ENCODE results near the gene C1orf198. TPM values are rescaled to one million over a fixed set of nuclear protein-coding genes. Genes with fewer than 3 reads are reported as not detected.
A peak's percentile ranks its signal among the peaks of the same experiment; 100 is the strongest.

C1orf198 gene
- polyA plus RNA-seq, 1 of the 3 experiments (the other 2 are of a cell fraction): 12.3 TPM

- no peaks in the 10 kb centered on the region for H3K9me2 ChIP-seq
- peak; percentile 58 for TF ChIP-seq NFIC (IDR thresholded peaks at IDR 0.05; ENCODE audit: borderline replicate concordance)
- no peak for TF ChIP-seq JUND (IDR thresholded peaks at IDR 0.05)
- 0 out of 2 replicates have a peak, but pooled peaks have one; percentile 13 for TF ChIP-seq TCF12 (IDR thresholded peaks at IDR 0.05)
- no peak for TF ChIP-seq SIN3A (IDR thresholded peaks at IDR 0.05; ENCODE audit: borderline replicate concordance, low read depth, low read length)
- TF ChIP-seq, protein P1, sequence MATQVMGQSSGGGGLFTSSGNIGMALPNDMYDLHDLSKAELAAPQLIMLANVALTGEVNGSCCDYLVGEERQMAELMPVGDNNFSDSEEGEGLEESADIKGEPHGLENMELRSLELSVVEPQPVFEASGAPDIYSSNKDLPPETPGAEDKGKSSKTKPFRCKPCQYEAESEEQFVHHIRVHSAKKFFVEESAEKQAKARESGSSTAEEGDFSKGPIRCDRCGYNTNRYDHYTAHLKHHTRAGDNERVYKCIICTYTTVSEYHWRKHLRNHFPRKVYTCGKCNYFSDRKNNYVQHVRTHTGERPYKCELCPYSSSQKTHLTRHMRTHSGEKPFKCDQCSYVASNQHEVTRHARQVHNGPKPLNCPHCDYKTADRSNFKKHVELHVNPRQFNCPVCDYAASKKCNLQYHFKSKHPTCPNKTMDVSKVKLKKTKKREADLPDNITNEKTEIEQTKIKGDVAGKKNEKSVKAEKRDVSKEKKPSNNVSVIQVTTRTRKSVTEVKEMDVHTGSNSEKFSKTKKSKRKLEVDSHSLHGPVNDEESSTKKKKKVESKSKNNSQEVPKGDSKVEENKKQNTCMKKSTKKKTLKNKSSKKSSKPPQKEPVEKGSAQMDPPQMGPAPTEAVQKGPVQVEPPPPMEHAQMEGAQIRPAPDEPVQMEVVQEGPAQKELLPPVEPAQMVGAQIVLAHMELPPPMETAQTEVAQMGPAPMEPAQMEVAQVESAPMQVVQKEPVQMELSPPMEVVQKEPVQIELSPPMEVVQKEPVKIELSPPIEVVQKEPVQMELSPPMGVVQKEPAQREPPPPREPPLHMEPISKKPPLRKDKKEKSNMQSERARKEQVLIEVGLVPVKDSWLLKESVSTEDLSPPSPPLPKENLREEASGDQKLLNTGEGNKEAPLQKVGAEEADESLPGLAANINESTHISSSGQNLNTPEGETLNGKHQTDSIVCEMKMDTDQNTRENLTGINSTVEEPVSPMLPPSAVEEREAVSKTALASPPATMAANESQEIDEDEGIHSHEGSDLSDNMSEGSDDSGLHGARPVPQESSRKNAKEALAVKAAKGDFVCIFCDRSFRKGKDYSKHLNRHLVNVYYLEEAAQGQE (IDR thresholded peaks at IDR 0.05; ENCODE audit: low read depth, low read length): no peak
- no peak for TF ChIP-seq TAF1 (IDR thresholded peaks at IDR 0.05; ENCODE audit: borderline replicate concordance, low read depth, low read length)
- TF ChIP-seq TEAD4 (IDR thresholded peaks at IDR 0.05; ENCODE audit: borderline replicate concordance, insufficient read depth): no peak
- TF ChIP-seq, protein P2, sequence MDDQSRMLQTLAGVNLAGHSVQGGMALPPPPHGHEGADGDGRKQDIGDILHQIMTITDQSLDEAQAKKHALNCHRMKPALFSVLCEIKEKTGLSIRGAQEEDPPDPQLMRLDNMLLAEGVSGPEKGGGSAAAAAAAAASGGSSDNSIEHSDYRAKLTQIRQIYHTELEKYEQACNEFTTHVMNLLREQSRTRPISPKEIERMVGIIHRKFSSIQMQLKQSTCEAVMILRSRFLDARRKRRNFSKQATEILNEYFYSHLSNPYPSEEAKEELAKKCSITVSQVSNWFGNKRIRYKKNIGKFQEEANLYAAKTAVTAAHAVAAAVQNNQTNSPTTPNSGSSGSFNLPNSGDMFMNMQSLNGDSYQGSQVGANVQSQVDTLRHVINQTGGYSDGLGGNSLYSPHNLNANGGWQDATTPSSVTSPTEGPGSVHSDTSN (IDR thresholded peaks at IDR 0.05): peak; percentile 11; the same call in 1 of the 2 replicates
- TF ChIP-seq GABPA (IDR thresholded peaks at IDR 0.05; ENCODE audit: low read depth): no peak
- no peak for TF ChIP-seq USF2 (IDR thresholded peaks at IDR 0.05; ENCODE audit: borderline replicate concordance, low read depth, low read length)
- TF ChIP-seq YY1 (IDR thresholded peaks at IDR 0.05; ENCODE audit: low read depth): no peak
- TF ChIP-seq FOXM1 (IDR thresholded peaks at IDR 0.05; ENCODE audit: low read depth): no peak
- 0 out of 2 replicates have a peak, but pooled peaks have one; percentile 28 for TF ChIP-seq RCOR1 (IDR thresholded peaks at IDR 0.05; ENCODE audit: low read length)
- no peak for TF ChIP-seq MXI1 (IDR thresholded peaks at IDR 0.05; ENCODE audit: low read depth, low read length)
- TF ChIP-seq, protein P3, sequence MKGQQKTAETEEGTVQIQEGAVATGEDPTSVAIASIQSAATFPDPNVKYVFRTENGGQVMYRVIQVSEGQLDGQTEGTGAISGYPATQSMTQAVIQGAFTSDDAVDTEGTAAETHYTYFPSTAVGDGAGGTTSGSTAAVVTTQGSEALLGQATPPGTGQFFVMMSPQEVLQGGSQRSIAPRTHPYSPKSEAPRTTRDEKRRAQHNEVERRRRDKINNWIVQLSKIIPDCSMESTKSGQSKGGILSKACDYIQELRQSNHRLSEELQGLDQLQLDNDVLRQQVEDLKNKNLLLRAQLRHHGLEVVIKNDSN (IDR thresholded peaks at IDR 0.05; ENCODE audit: borderline replicate concordance, low read depth): no peak
- no peak for TF ChIP-seq NRF1 (IDR thresholded peaks at IDR 0.05; ENCODE audit: low read depth, low read length)
- TF ChIP-seq RFX5 (IDR thresholded peaks at IDR 0.05; ENCODE audit: low read length): no peak
- no peak for TF ChIP-seq ZBTB33 (IDR thresholded peaks at IDR 0.05; ENCODE audit: borderline replicate concordance, low read depth)
- TF ChIP-seq MAX (IDR thresholded peaks at IDR 0.05; ENCODE audit: low read depth): no peak
- H4K20me1 ChIP-seq (ENCODE audit: insufficient read depth): no peaks in the 10 kb centered on the region
- H3K9ac ChIP-seq: no peak overlapping the region
- no peak overlapping the region for H3K4me2 ChIP-seq
- no peak overlapping the region for H3K27ac ChIP-seq (ENCODE audit: low read depth in 2 of 2, low read length in 1 of 2)
- no peaks in the 10 kb centered on the region for H3K79me2 ChIP-seq (ENCODE audit: insufficient read depth)
- no peaks in the 10 kb centered on the region for H3K4me1 ChIP-seq (ENCODE audit: control insufficient read depth in 1 of 2, insufficient read depth in 2 of 2, low read depth in 1 of 2, low read length in 1 of 2)
- no peaks in the 10 kb centered on the region for H3K36me3 ChIP-seq (replicated peaks in 1 of 2; ENCODE audit: control insufficient read depth in 1 of 2, insufficient read depth in 2 of 2, low read length in 1 of 2)
- no peaks in the 10 kb centered on the region for H3K27me3 ChIP-seq (ENCODE audit: insufficient read depth)
- H3K4me3 ChIP-seq (ENCODE audit: low read depth in 2 of 2, low read length in 1 of 2): no peak overlapping the region
- no peaks in the 10 kb centered on the region for H3F3A ChIP-seq (replicated peaks; ENCODE audit: insufficient read depth)
- ChIA-PET POLR2A (no interaction called here), CTCF (interaction anchor here (0.7 to 1.6 kb wide), 3 partner anchors 13 to 151 kb away, joined by 3 to 5 read pairs (median 3); no protein-coding TSS in a partner anchor)
- WGBS (ENCODE audit: low lambda C conversion rate): 19% methylated on average over 5 of the region's 5 CpGs
- DNase-seq: peak; percentile 39
- no peaks in the 10 kb centered on the region for H3K9me3 ChIP-seq
- H2AFZ ChIP-seq (ENCODE audit: low read depth): no peak overlapping the region
These were observed 73.9 kb downstream of the C1orf198 start for GRCh38 chr1:230794431-230794830.
